Activated CD8-positive, alpha-beta memory T cell treated with anti-CD3 and anti-CD28 coated beads, Interleukin-2, amount 50 U/mL, for 24 hours (primary cell): ENCODE measurements around the gene COP1.
"Not testable (repeated sequence)": the region's sequence is repeated elsewhere in the genome, so short reads cannot be mapped to it uniquely, and the experiment has no call there.

Source experiments
- DNase-seq: peaks from one replicate; pipeline ENCODE4 v3.0.0-alpha.2; 2020; ENCODE audit errors: extremely low read depth

COP1 gene

DNA sequence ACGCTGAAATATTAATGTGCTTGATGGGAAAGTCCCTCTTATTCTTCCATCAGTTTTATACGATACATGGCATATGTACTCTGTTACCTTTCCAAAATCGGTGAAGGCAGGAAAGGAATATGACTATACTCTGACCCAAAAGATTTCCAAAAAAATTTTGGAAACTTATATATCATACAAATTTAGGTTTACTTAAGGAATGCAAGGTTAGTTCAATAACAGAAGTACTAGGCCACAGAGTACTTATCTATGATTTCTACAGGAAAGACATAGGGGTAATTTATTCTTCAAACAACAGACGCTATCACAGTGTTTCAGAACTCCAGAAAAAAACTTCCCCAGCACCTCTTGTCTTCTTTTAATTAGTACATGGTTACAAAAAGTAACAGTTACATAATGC lies 84.8 kb downstream of the COP1 start:
- no peak for DNase-seq

- DNase-seq, result no peak
Observed at GRCh38 chr1:176119549-176119948, 87.5 kb downstream of the COP1 start.

- no peak for DNase-seq
Observed at GRCh38 chr1:176118985-176119384, 88.1 kb downstream of the COP1 start.

DNA sequence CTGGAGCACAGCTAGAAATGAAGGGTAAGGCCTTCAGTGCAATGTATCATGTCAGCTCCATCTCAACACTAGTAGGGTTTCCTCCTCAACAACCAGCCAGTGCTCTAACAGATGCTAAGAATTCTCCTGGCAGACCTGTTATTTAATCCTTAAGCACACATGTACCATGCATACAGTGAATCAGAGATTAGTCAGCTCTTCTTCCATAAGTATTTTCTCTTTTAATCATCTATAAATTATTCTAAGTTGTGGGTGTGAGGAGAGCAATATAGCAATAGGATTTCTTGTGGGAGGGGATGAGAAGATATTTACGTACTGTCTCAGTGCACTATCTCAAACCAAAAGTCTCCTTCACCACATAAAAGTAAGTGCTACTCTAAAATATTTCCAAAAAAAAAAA lies 95.3 kb downstream of the COP1 start:
- DNase-seq, result no peak

DNA sequence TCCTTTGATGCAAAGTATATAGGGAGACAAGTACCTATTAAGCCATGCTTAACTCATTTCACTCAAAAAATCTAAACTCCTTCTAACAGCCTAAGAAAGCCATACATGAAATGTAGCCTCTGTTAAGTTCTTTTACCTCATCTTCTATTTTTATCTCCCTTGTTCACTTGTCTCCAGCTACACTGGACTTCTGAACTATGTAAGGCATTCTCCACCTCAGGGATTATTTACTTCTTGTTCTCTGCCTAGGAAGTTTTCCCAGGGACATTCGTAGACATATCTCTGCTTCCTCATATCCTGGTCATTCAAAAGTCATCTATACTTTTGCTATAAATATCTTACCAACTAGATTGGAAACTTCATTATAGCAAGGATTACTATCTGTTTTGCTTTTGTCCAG lies 96.9 kb downstream of the COP1 start:
- DNase-seq, result no peak

DNA sequence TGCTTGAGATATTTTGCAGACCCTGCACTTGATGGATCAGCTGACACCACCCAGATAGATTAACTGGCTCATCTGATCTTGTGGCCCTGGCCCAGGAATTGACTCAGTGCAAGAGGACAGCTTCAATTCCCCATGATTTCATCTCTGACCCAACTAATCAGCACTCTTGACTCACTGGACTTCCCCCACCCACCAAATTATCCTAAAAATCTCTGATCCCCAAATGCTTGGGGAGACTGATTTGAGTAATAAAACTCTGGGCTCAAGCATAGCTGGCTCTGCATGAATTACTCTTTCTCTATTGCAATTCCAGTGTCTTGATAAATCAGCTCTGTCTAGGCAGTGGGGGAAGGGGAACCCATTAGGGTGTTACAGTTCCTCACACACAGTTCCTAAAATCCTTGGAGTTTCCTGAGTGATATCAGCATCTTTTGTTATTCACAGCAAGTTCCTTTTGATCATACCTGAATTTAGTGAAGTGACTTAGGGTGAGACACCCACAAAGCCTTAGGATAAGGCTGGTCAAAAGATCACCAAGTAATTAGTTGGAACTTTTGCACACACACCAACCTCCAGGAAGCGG lies 104.2 kb downstream of the COP1 start:
- no peak for DNase-seq

GRCh38 chr1:176101951-176102642 lies 105.0 kb downstream of the COP1 start:
- DNase-seq, result no peak

- DNase-seq, result no peak
Observed at GRCh38 chr1:176098560-176098959, 108.5 kb downstream of the COP1 start.

DNA sequence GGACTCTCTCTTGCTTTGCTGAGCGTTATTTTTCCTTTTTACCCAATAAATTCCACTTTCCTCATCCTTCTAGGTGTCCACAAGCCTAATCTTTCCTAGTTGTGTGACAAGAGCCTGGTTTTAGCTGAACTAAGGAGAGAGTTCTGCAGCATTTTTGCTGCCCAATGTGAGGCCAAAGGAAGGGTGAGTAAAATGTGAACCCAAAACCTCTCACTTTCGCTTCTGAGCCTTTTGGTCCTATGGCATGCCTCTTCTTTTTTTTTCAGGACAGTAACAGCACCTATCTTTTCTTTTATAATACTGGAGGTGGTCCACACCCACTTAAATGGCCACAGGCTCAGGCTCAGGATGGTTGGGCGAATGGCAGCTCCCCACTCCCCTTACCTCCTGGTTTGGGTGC lies 111.1 kb downstream of the COP1 start:
- no peak for DNase-seq

DNA sequence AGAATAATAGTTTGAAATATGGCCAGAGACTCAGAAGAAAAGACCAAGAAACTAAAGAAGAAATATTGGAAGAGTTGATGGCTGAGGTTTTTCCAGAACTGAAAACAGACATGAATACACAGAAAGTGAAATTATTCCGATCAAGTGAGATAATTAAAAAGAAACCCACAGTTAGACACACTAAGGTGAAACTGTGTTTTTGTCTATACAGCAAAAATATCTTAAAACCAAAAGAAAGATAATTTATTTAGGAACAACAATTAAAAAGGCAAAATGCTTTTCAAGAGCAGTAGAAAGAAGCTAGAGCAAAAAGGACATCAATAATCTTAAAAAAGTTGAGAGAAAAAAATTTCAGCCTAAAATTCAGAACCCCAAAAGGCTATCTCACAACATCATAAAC lies 116.3 kb downstream of the COP1 start:
- DNase-seq, result no peak

- DNase-seq, result not testable (repeated sequence)
Observed at GRCh38 chr1:176087746-176088145, 119.3 kb downstream of the COP1 start.

GRCh38 chr1:176073524-176074157 lies 133.4 kb downstream of the COP1 start:
- DNase-seq, result no peak

DNA sequence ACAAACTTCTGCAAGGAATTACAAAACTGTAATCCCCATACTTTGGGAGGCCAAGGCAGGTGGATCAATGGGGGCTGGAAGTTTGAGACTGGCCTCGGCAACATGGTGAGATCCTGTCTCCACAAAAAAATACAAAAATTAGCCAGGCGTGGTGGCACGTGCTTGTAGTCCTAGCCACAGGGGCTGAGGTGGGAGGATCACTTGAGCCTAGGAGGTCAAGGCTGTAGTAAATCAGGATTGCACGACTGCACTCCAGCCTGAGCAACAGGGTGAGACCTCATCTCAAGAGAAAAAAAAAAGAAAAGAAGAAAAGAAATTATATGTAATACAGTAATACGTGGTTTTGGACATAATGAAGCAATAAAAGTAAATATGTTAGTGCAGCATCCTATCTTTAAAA lies 138.2 kb downstream of the COP1 start:
- DNase-seq, result no peak

DNA sequence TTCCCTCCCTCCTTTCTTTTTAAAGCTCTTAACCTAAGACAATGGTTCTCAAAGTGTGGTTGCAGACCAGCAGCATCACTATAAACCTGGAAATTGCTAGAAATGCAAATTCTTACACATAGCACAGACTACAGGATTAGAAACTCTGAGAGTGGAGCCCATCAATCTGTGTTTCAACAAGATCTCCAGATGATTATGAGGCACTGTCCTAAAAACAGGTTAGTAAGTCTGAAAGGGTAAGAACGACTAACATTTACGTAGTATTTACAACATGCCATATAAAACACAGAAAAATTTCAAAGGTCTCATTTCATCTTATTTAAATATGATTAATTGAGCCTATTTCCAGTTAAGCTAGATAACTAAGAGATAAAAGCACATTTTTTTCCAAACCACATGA lies 138.8 kb downstream of the COP1 start:
- DNase-seq, result no peak

GRCh38 chr1:176066709-176067108 lies 140.4 kb downstream of the COP1 start:
- DNase-seq, result no peak

DNA sequence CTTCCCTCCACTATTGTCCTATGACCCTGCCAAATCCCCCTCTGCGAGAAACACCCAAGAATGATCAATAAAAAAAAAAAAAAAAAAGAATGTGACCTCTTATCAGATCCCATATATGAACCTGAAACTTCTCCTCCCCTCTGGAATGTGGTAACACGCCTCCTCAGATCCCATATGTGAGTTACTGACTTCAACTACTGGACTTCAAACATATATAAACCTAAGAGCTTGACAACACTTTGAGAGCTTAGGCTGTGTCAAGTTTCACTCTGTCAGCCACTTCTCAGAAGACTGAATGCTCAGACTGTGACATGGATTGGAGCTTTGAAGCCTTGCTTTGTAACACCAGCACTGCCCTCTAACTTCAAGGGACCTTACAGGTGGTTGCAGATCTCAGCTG lies 148.4 kb downstream of the COP1 start:
- no peak for DNase-seq

DNA sequence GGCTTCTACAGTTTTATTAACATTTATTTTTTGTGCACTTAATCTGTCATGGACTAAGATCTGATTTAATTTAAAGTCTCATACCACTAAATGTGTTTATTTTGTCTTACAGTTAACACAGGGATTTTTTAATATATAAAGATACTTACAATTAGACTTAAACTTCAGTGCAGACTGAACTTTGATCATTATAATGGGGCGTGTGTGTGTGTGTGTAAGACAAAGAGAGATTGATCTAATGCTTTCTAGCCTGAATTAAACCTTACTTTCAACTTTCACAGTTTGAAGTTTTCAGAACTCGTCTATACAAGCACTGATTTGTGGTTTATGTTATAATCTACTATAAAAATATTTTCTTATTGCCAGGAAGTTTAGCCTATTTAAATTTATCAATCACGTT lies 150.8 kb downstream of the COP1 start:
- DNase-seq, result no peak

GRCh38 chr1:176055398-176055797 lies 151.7 kb downstream of the COP1 start:
- no peak for DNase-seq

DNA sequence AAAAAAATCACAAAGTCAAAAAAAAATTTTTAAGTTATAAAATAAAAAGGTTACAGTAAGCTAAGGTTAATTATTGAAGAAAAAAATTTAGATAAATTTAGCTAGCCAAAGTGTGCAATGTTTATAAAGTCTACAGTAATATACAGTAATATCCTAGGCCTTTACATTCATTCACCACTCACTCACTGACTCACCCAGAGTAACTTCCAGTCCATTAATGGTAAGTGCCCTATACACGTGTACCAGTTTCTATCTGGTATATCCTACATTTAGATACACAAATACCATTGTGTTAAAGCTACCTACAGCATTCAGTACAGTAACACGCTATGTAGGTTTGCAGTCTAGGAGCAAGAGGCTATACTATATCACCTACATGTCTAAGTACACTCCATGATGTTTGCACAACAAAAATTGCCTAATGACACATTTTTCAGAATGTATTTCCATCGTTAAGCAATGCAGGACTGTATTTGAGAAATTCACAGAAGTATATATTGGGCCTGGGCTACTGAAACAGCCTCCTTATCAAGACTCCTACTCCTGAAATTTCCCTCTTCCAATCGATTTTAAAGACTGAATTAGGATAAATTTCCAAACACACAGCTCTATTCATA lies 155.1 kb downstream of the COP1 start:
- DNase-seq, result no peak

GRCh38 chr1:176051402-176051801 lies 155.7 kb downstream of the COP1 start:
- DNase-seq, result no peak

- DNase-seq, result no peak
Observed at GRCh38 chr1:176049582-176049981, 157.5 kb downstream of the COP1 start.

DNA sequence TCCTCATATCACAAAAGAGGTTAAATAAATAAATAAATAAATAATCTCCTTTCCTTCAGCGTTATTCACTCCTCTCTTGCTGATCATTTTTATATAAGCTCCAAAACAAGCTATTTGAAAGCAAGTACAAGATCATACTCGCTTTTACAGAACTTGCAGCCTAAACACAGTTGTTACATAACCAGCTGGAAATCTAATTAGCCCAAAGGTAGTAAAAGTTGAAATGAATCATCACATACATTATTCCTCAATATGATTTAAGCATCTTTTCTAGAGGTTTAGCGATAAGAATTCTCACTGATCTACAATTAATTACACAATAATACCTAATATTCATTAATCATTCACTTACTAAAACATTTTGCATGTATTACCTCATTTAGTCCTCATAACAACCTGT lies 160.2 kb downstream of the COP1 start:
- no peak for DNase-seq

GRCh38 chr1:176043537-176043936 lies 163.5 kb downstream of the COP1 start:
- no peak for DNase-seq
